ENCODE data around the gene TP53I11. TPM values are rescaled to one million over a fixed set of nuclear protein-coding genes. Genes with fewer than 3 reads are reported as not detected.

Gene TP53I11
- total RNA-seq, 1 experiment from 2014 or later, result 94.2 TPM

DNA sequence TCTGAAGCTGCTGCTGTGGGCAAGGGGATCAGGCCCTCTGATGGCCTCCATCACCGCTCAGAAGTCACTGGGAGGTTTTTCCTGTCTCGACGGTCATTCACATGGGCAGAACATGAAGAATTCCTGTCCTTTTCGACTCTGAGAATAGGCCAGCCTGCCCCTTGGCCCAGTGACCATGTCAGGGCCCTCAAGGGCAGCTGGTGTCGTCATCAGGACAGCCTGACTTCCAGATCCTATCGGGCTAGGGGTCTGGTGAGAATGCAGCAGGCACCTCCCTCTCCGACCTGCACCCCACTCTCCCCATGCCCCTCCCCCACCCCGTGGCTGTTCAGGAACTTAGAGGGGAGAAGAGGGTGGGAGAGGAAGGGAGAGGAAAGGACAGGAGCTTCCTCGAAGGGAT, 3.6 kb downstream of the TP53I11 start:
- Mint-ChIP-seq H3K4me1 (peaks cover 61 to 79% of the 10 kb centered on the region in 2 experiments), H3K36me3 (ENCODE audit: insufficient read depth in 1 of 3, low read depth in 3 of 3) (peaks cover 0 to 14% (median 12%) of the 10 kb centered on the region in 3 experiments; a peak in 5 of 7 replicates), H3K27me3 (ENCODE audit: low read depth) (peaks cover 7% of the 10 kb centered on the region), H3K9me3 (no peaks in the 10 kb centered on the region; a peak in 1 of 5 replicates), H3K27ac (peak overlapping the region in 2 of 3 experiments; percentile 35 to 60; a peak in 3 of 7 replicates), H3K4me3 (0 out of 5 replicates have a peak overlapping the region, but pooled peaks of 1 of the 2 experiments have one; percentile 17)
- DNase-seq, result no peak
- no peak overlapping the region for H2BK120ac ChIP-seq (ENCODE audit: low read depth, low read length, poor library complexity, severe bottlenecking)
- no peak overlapping the region for H3K18ac ChIP-seq (ENCODE audit: insufficient read length, low read depth, low read length)
- no peak overlapping the region for H3K4me2 ChIP-seq (ENCODE audit: insufficient read depth, insufficient read length, low read length)
- TF ChIP-seq, protein P1, sequence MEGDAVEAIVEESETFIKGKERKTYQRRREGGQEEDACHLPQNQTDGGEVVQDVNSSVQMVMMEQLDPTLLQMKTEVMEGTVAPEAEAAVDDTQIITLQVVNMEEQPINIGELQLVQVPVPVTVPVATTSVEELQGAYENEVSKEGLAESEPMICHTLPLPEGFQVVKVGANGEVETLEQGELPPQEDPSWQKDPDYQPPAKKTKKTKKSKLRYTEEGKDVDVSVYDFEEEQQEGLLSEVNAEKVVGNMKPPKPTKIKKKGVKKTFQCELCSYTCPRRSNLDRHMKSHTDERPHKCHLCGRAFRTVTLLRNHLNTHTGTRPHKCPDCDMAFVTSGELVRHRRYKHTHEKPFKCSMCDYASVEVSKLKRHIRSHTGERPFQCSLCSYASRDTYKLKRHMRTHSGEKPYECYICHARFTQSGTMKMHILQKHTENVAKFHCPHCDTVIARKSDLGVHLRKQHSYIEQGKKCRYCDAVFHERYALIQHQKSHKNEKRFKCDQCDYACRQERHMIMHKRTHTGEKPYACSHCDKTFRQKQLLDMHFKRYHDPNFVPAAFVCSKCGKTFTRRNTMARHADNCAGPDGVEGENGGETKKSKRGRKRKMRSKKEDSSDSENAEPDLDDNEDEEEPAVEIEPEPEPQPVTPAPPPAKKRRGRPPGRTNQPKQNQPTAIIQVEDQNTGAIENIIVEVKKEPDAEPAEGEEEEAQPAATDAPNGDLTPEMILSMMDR (conservative IDR thresholded peaks at IDR 0.05), result no peak
- H2AFZ ChIP-seq (ENCODE audit: low read length), result no peak overlapping the region
- no peak overlapping the region for H2BK12ac ChIP-seq (ENCODE audit: insufficient read length, low read depth, low read length)
- H3K14ac ChIP-seq (ENCODE audit: insufficient read depth, low read length), result no peak overlapping the region; the same call in 1 of the 2 replicates
- H3K4me1 ChIP-seq (ENCODE audit: insufficient read depth, low read length), result peaks cover 2% of the 10 kb centered on the region; the same call in 1 of the 2 replicates
- H4K5ac ChIP-seq (ENCODE audit: insufficient read length, low read depth, low read length), result no peak overlapping the region
- no peaks in the 10 kb centered on the region for H3K79me1 ChIP-seq (ENCODE audit: insufficient read depth, low read depth, low read length, poor library complexity, severe bottlenecking)
- WGBS (ENCODE audit: extremely low coverage, insufficient read length, low lambda C conversion rate), result no CpG with 5 or more reads among the region's 9 CpGs
- H3K9me3 ChIP-seq (ENCODE audit: control insufficient read depth, low read depth, low read length), result no peaks in the 10 kb centered on the region
- no peaks in the 10 kb centered on the region for H4K20me1 ChIP-seq (ENCODE audit: control insufficient read depth, insufficient read depth, insufficient read length)
- H3K27me3 ChIP-seq (ENCODE audit: insufficient read depth, low read length), result no peaks in the 10 kb centered on the region
- no peak overlapping the region for H2AK5ac ChIP-seq (ENCODE audit: insufficient read length, low read length)
- no peak overlapping the region for H3K56ac ChIP-seq (ENCODE audit: insufficient read length, low read depth, low read length)
- H2BK5ac ChIP-seq (ENCODE audit: insufficient read length, low read length), result no peak overlapping the region
- no peak overlapping the region for H4K8ac ChIP-seq (replicated peaks; ENCODE audit: insufficient read length, low read depth, low read length)
- H2BK20ac ChIP-seq (ENCODE audit: low read depth, low read length, poor library complexity, severe bottlenecking), result no peak overlapping the region
- H3K9ac ChIP-seq (ENCODE audit: extremely low read depth, insufficient read length, low read length), result no peak overlapping the region
- no peak overlapping the region for H3K27ac ChIP-seq (ENCODE audit: insufficient read length, low read depth, low read length)
- H3K23ac ChIP-seq (ENCODE audit: insufficient read length, low read depth, low read length), result no peak overlapping the region
- peaks cover 4% of the 10 kb centered on the region for H3K23me2 ChIP-seq (ENCODE audit: insufficient read length, low read depth, low read length, poor library complexity, severe bottlenecking)
- no peak overlapping the region for H3T11ph ChIP-seq (ENCODE audit: low read length)
- H3K79me2 ChIP-seq (ENCODE audit: insufficient read depth, low read length), result no peaks in the 10 kb centered on the region
- no peak overlapping the region for H2BK15ac ChIP-seq (ENCODE audit: low read depth, low read length)
- H4K91ac ChIP-seq (ENCODE audit: insufficient read length, low read depth, low read length), result no peak overlapping the region
- no peak overlapping the region for H3K4ac ChIP-seq (ENCODE audit: low read depth, low read length)
